Stomach (tissue), 9 donors: ENCODE results near the gene ITGA6. TPM values are rescaled to one million over a fixed set of nuclear protein-coding genes. Genes with fewer than 3 reads are reported as not detected.
"Not testable (repeated sequence)": the region's sequence is repeated elsewhere in the genome, so short reads cannot be mapped to it uniquely, and the experiment has no call there.

Experiments used
- DNase-seq, 2 donors: peaks; one replicate each; pipeline versions ENCODE4 v3.0.0 to v3.0.0-alpha.2; 2013 to 2019
- H3K27ac ChIP-seq, 5 donors: fragments of 200-600 bp in 4 of 5; sonication (generic) in 4 of 5; one replicate each; pipeline ENCODE4 v1.5.1; 2013 to 2019; ENCODE audit warnings: mild to moderate bottlenecking in 1 of 5, moderate library complexity in 1 of 5
- H3K27me3 ChIP-seq, 3 donors: fragments of 200-600 bp; sonication (generic); one replicate each; pipeline ENCODE4 v1.5.1; 2017 to 2019; ENCODE audit warnings: mixed run types in 1 of 3
- H3K36me3 ChIP-seq, 4 donors: fragments of 200-600 bp; sonication (generic); 1 replicate in 3 of 4; 2 replicates in 1 of 4; pipeline ENCODE4 v1.5.1; 2016 to 2019
- H3K4me1 ChIP-seq, 4 donors: fragments of 200-600 bp; sonication (generic); one replicate each; pipeline ENCODE4 v1.5.1; 2016 to 2019
- H3K4me3 ChIP-seq, 4 donors: fragments of 200-600 bp; sonication (generic) in 3 of 4; one replicate each; pipeline ENCODE4 v1.5.1; 2016 to 2019; ENCODE audit warnings: mild to moderate bottlenecking in 1 of 4
- H3K9me3 ChIP-seq, 4 donors: fragments of 200-600 bp; sonication (generic); one replicate each; pipeline ENCODE4 v1.5.1; 2016 to 2019
- EP300 ChIP-seq: sonication (generic); formaldehyde crosslinking; IDR thresholded peaks from one replicate; pipeline ENCODE4 v1.6.1; 2017; ENCODE audit warnings: antibody characterized with exemption
- POLR2A ChIP-seq, 4 donors: fragments of 450-650 bp; IDR thresholded peaks; one replicate each; pipeline ENCODE4 v1.6.1; 2016; ENCODE audit warnings: antibody characterized with exemption in 4 of 4, control low read depth in 2 of 4, mild to moderate bottlenecking in 1 of 4, moderate library complexity in 1 of 4
- POLR2AphosphoS5 ChIP-seq, 3 donors: sonication (generic); formaldehyde crosslinking; IDR thresholded peaks; one replicate each; pipeline ENCODE4 v1.6.1; 2016; ENCODE audit warnings: antibody characterized with exemption in 3 of 3
- WGBS, 5 donors: extraction: QIAGEN DNeasy Blood & Tissue Kit in 3 of 5; methylation state at CpG; one replicate each; pipeline versions ENCODE4 v1.1.5 to v1.1.7; 2013 to 2018; 5-methylcytosine and 5-hydroxymethylcytosine counted together
- intact Hi-C: fragments of 100-400 bp; cut with DNase I; formaldehyde crosslinking; loops from one replicate; pipeline ENCODE4 v1.15.1; 2023; ENCODE audit warnings: low total_unique reads
- polyA plus RNA-seq, 3 donors: library from polyadenylated mRNA; stranded (reverse); fragments of 200-250 nt; gene quantifications; one replicate each; pipeline ENCODE4 v1.2.3, GENCODE V29; 2013
- total RNA-seq, 5 donors: library from RNA; depleted of rRNA; stranded (reverse); fragments of >200 nt; gene quantifications; one replicate each; pipeline versions ENCODE4 v1.1.0 to v1.2.3, GENCODE V29; 2014 to 2016
- TF ChIP-seq, protein P1 (sequence below), 7 experiments: fragments of 450-650 bp in 4 of 7; fragments of 200-600 bp in 3 of 7; sonication (generic) in 3 of 7; IDR thresholded peaks; one replicate each; pipeline ENCODE4 v1.5.1; 2016 to 2019; ENCODE audit warnings: antibody characterized with exemption in 7 of 7, control low read depth in 2 of 7, mild to moderate bottlenecking in 1 of 7
- donor health status: healthy with polysubstance abuse.
- donor health status: Bipolar disorder and iron deficiency.
- donor health status: healthy.

ITGA6 gene
- total and polyA plus RNA-seq, 8 donors, result 10.7 to 391 (median 55.4) TPM

DNA sequence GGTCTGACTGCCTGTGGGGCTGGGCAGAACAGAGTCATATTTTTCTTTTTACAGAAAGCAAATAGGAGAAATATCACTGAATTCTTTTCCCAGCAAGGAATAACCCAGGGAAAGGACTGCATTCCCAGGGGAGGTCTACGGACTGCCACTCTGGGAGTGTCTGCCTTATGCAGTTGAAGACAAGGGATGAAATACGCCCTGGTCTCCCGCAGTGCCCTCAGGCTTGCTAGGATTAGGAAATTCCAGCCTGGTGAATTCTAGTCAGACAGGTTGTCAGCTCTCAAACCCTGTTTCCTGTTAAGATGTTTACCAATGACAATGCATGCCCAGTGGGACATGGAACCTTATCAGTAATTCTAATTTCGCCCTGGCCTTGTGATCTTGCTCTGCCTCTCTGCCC lies 98.2 kb downstream of the ITGA6 start:
- H3K9me3 ChIP-seq, result peaks cover 5 to 21% (median 10%) of the 10 kb centered on the region in 4 donors
- intact Hi-C loops, result no loop called here
- WGBS, 5 donors, result 93 to 95% (median 94%) methylated on average over 4 of the region's 4 CpGs
- no peak for DNase-seq
- no peaks in the 10 kb centered on the region for H3K4me1 ChIP-seq
- H3K36me3 ChIP-seq, result no peaks in the 10 kb centered on the region
- TF ChIP-seq POLR2AphosphoS5 (IDR thresholded peaks at IDR 0.05) (no peak), POLR2A (IDR thresholded peaks at IDR 0.05) (no peak), EP300 (no peak)
- TF ChIP-seq, protein P1, sequence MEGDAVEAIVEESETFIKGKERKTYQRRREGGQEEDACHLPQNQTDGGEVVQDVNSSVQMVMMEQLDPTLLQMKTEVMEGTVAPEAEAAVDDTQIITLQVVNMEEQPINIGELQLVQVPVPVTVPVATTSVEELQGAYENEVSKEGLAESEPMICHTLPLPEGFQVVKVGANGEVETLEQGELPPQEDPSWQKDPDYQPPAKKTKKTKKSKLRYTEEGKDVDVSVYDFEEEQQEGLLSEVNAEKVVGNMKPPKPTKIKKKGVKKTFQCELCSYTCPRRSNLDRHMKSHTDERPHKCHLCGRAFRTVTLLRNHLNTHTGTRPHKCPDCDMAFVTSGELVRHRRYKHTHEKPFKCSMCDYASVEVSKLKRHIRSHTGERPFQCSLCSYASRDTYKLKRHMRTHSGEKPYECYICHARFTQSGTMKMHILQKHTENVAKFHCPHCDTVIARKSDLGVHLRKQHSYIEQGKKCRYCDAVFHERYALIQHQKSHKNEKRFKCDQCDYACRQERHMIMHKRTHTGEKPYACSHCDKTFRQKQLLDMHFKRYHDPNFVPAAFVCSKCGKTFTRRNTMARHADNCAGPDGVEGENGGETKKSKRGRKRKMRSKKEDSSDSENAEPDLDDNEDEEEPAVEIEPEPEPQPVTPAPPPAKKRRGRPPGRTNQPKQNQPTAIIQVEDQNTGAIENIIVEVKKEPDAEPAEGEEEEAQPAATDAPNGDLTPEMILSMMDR (IDR thresholded peaks at IDR 0.05), result no peak
- no peaks in the 10 kb centered on the region for H3K27me3 ChIP-seq
- no peak overlapping the region for H3K27ac ChIP-seq
- no peak overlapping the region for H3K4me3 ChIP-seq

GRCh38 chr2:172531309-172531708 lies 103.9 kb downstream of the ITGA6 start:
- no peak for TF ChIP-seq EP300
- no peak for TF ChIP-seq POLR2AphosphoS5 (IDR thresholded peaks at IDR 0.05)
- TF ChIP-seq, protein P1 (IDR thresholded peaks at IDR 0.05), result no peak
- no peak for TF ChIP-seq POLR2A (IDR thresholded peaks at IDR 0.05)
- no peak overlapping the region for H3K27ac ChIP-seq
- peaks cover 0 to 17% (median 12%) of the 10 kb centered on the region in 4 donors for H3K9me3 ChIP-seq
- no peaks in the 10 kb centered on the region for H3K27me3 ChIP-seq
- intact Hi-C loops, result no loop called here
- H3K4me1 ChIP-seq, result no peaks in the 10 kb centered on the region
- DNase-seq, result peak in 1 of 2 donors; percentile 16
- no peak overlapping the region for H3K4me3 ChIP-seq
- 49 to 74% (median 63%) methylated on average over 2 of the region's 2 CpGs for WGBS, 5 donors
- no peaks in the 10 kb centered on the region for H3K36me3 ChIP-seq

DNA sequence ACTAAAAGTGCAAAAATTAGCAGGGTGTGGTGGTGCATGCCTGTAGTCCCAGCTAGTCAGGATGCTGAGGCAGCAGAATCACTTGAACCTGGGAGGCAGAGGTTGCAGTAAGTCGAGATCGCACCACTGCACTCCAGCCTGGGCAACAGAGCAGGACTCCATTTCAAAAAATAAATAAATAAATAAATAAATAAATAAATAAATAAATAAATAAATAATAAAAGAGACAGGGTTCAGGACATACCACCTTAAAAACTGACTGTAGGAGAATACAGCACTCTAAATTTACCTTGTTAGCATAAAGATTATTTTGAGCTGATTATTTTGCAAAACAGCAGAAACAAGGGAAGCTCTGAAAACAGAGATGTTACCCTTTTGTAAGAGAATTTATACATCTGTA lies 105.1 kb downstream of the ITGA6 start:
- DNase-seq, H3K27ac ChIP-seq, H3K36me3 ChIP-seq, intact Hi-C loops, H3K4me3 ChIP-seq, H3K4me1 ChIP-seq, H3K27me3 ChIP-seq: not testable (repeated sequence)
- WGBS, 5 donors, result 89 to 100% (median 98%) methylated on average over 2 of the region's 2 CpGs
- H3K9me3 ChIP-seq, result peaks cover 0 to 14% (median 10%) of the 10 kb centered on the region in 4 donors

- intact Hi-C loops, result no loop called here
- no peak overlapping the region for H3K27ac ChIP-seq
- H3K4me1 ChIP-seq, result no peaks in the 10 kb centered on the region
- H3K4me3 ChIP-seq, result no peak overlapping the region
- no peaks in the 10 kb centered on the region for H3K36me3 ChIP-seq
- DNase-seq, result no peak
- H3K27me3 ChIP-seq, result no peaks in the 10 kb centered on the region
- TF ChIP-seq, protein P1 (IDR thresholded peaks at IDR 0.05), result no peak
- TF ChIP-seq POLR2A (IDR thresholded peaks at IDR 0.05), result no peak
- no peak for TF ChIP-seq EP300
- TF ChIP-seq POLR2AphosphoS5 (IDR thresholded peaks at IDR 0.05), result no peak
- peaks cover 0 to 14% (median 10%) of the 10 kb centered on the region in 4 donors for H3K9me3 ChIP-seq
- WGBS, 5 donors, result 95 to 100% (median 100%) methylated on average over 1 of the region's 1 CpG
These were observed 106.3 kb downstream of the ITGA6 start for GRCh38 chr2:172533687-172534086.

DNA sequence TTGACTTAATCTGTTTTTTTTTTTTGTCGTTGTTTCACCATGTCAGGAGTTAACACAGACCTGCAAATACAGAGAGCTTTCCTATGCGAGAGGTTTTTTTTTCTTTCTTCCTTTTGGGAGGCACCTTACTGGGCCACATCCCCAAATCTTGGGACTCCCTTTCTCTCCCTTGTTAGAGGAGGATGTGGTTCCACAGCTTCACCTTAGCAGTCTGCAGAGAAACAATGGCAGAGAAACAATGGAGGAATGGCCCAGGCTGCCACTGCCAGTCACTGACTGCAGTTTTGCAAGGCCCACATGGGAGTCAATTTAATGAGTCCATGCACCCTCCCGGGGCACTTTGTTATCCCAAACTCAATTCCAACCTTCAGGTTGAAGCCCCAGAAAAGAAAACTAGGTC lies 107.7 kb downstream of the ITGA6 start:
- 93 to 96% (median 95%) methylated on average over 3 of the region's 3 CpGs for WGBS, 5 donors
- no peak for DNase-seq
- TF ChIP-seq, protein P1 (IDR thresholded peaks at IDR 0.05), result no peak
- TF ChIP-seq POLR2A (IDR thresholded peaks at IDR 0.05), result no peak
- Histone ChIP-seq H3K4me3 (no peak overlapping the region), H3K27me3 (no peaks in the 10 kb centered on the region), H3K9me3 (peaks cover 0 to 24% (median 14%) of the 10 kb centered on the region in 4 donors), H3K36me3 (no peaks in the 10 kb centered on the region), H3K4me1 (no peaks in the 10 kb centered on the region), H3K27ac (no peak overlapping the region)
- intact Hi-C loops, result no loop called here

DNA sequence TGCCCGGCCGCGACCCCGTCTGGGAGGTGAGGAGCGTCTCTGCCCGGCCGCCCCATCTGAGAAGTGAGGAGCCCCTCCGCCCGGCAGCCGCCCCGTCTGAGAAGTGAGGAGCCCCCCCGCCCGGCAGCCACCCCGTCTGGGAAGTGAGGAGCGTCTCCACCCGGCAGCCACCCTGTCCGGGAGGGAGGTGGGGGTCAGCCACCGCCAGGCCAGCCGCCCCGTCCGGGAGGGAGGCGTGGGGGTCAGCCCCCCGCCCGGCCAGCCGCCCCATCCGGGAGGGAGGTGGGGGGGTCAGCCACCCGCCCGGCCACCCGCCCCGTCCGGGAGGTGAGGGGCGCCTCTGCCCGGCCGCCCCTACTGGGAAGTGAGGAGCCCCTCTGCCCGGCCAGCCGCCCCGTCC lies 110.5 kb downstream of the ITGA6 start:
- H3K27me3 ChIP-seq, DNase-seq, intact Hi-C loops, H3K27ac ChIP-seq, H3K36me3 ChIP-seq, H3K4me1 ChIP-seq, H3K4me3 ChIP-seq: not testable (repeated sequence)
- WGBS, 5 donors, result 89 to 96% (median 92%) methylated on average over 3 to 29 of the region's 37 CpGs; no CpG with 5 or more reads in 2 of the 5 donors
- H3K9me3 ChIP-seq, result peaks cover 0 to 25% (median 14%) of the 10 kb centered on the region in 4 donors
